OCI-LY1 (cell line): ENCODE data around the gene PAK2.

Experiments
- CTCF ChIP-seq: fragments of 200-600 bp; sonication (generic), shearing (Covaris generic); IDR thresholded peaks from 2 replicates; pipeline ENCODE4 v1.5.1; 2017; ENCODE audit warnings: mild to moderate bottlenecking, antibody characterized with exemption, low read length, moderate library complexity, mixed read lengths
- EZH2 ChIP-seq: fragments of 200-600 bp; sonication (generic), shearing (Covaris generic); IDR thresholded peaks from 2 replicates; pipeline ENCODE4 v1.8.0; 2017; ENCODE audit warnings: borderline replicate concordance, mixed run types, mild to moderate bottlenecking, antibody characterized with exemption, low read length, moderate library complexity, mixed read lengths

GRCh38 chr3:196712514-196713413, 26.9 kb upstream of the PAK2 start:
- TF ChIP-seq CTCF: no peak
- no peak for TF ChIP-seq EZH2
